ENCODE results near the gene NBAS. TPM values are rescaled to one million over a fixed set of nuclear protein-coding genes. Genes with fewer than 3 reads are reported as not detected.

NBAS gene
- total and polyA plus RNA-seq, 2 of the 13 experiments (the other 11 are each of a cell fraction or from before 2014, with no cell fraction given) = 33.6 to 58.7 TPM

GRCh38 chr2:15560140-15560987 is 770 bp downstream of the NBAS start (continued):
- TF ChIP-seq, protein P1, sequence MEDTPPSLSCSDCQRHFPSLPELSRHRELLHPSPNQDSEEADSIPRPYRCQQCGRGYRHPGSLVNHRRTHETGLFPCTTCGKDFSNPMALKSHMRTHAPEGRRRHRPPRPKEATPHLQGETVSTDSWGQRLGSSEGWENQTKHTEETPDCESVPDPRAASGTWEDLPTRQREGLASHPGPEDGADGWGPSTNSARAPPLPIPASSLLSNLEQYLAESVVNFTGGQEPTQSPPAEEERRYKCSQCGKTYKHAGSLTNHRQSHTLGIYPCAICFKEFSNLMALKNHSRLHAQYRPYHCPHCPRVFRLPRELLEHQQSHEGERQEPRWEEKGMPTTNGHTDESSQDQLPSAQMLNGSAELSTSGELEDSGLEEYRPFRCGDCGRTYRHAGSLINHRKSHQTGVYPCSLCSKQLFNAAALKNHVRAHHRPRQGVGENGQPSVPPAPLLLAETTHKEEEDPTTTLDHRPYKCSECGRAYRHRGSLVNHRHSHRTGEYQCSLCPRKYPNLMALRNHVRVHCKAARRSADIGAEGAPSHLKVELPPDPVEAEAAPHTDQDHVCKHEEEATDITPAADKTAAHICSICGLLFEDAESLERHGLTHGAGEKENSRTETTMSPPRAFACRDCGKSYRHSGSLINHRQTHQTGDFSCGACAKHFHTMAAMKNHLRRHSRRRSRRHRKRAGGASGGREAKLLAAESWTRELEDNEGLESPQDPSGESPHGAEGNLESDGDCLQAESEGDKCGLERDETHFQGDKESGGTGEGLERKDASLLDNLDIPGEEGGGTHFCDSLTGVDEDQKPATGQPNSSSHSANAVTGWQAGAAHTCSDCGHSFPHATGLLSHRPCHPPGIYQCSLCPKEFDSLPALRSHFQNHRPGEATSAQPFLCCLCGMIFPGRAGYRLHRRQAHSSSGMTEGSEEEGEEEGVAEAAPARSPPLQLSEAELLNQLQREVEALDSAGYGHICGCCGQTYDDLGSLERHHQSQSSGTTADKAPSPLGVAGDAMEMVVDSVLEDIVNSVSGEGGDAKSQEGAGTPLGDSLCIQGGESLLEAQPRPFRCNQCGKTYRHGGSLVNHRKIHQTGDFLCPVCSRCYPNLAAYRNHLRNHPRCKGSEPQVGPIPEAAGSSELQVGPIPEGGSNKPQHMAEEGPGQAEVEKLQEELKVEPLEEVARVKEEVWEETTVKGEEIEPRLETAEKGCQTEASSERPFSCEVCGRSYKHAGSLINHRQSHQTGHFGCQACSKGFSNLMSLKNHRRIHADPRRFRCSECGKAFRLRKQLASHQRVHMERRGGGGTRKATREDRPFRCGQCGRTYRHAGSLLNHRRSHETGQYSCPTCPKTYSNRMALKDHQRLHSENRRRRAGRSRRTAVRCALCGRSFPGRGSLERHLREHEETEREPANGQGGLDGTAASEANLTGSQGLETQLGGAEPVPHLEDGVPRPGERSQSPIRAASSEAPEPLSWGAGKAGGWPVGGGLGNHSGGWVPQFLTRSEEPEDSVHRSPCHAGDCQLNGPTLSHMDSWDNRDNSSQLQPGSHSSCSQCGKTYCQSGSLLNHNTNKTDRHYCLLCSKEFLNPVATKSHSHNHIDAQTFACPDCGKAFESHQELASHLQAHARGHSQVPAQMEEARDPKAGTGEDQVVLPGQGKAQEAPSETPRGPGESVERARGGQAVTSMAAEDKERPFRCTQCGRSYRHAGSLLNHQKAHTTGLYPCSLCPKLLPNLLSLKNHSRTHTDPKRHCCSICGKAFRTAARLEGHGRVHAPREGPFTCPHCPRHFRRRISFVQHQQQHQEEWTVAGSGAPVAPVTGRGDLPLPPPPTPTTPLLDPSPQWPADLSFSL (CRISPR knock-in tag; IDR thresholded peaks at IDR 0.05) = 0 out of 2 replicates have a peak, but pooled peaks have one; percentile 41
- TF ChIP-seq ZNF414 (CRISPR knock-in tag; IDR thresholded peaks at IDR 0.05) (0 out of 2 replicates have a peak, but pooled peaks have one; percentile 10), FUBP1 (CRISPR knock-in tag; IDR thresholded peaks at IDR 0.05; ENCODE audit: borderline replicate concordance) (peak; percentile 35; the same call in 1 of the 2 replicates), TFAP4 (IDR thresholded peaks at IDR 0.05; ENCODE audit: borderline replicate concordance, low read depth) (0 out of 2 replicates have a peak, but pooled peaks have one; percentile 8), KMT2A (CRISPR knock-in tag; IDR thresholded peaks at IDR 0.05) (peak; percentile 3; the same call in 1 of the 2 replicates), SPEN (CRISPR knock-in tag; IDR thresholded peaks at IDR 0.05; ENCODE audit: low read depth) (no peak), ZNF292 (CRISPR knock-in tag; IDR thresholded peaks at IDR 0.05; ENCODE audit: borderline replicate concordance, low read depth) (0 out of 2 replicates have a peak, but pooled peaks have one; percentile 17), ZBTB38 (CRISPR knock-in tag; IDR thresholded peaks at IDR 0.05) (0 out of 2 replicates have a peak, but pooled peaks have one; percentile 5), ZNF224 (CRISPR knock-in tag; IDR thresholded peaks at IDR 0.05) (0 out of 2 replicates have a peak, but pooled peaks have one; percentile 52), ZNF143 (CRISPR knock-in tag; IDR thresholded peaks at IDR 0.05) (peak; percentile 39; the same call in 1 of the 2 replicates), SRY (CRISPR knock-in tag; IDR thresholded peaks at IDR 0.05) (no peak), PHF8 (CRISPR knock-in tag; IDR thresholded peaks at IDR 0.05) (peak; percentile 7; the same call in 1 of the 2 replicates), MIXL1 (CRISPR knock-in tag; IDR thresholded peaks at IDR 0.05) (no peak)
- TF ChIP-seq, protein P2, sequence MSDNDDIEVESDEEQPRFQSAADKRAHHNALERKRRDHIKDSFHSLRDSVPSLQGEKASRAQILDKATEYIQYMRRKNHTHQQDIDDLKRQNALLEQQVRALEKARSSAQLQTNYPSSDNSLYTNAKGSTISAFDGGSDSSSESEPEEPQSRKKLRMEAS (IDR thresholded peaks at IDR 0.05) = 0 out of 2 replicates have a peak, but pooled peaks have one; percentile 13

Measured in HepG2 (cell line).